Body of pancreas (tissue), 4 donors: ENCODE results near the gene SPIRE2.

Experiments
- POLR2A ChIP-seq, 3 donors: fragments of 450-650 bp; IDR thresholded peaks; one replicate each; pipeline ENCODE4 v1.6.1; 2016; ENCODE audit warnings: antibody characterized with exemption in 3 of 3, mild to moderate bottlenecking in 2 of 3
- TF ChIP-seq, protein P1 (sequence below), 7 experiments: fragments of 450-650 bp in 4 of 7; fragments of 200-600 bp in 3 of 7; sonication (generic) in 3 of 7; IDR thresholded peaks; one replicate each; pipeline ENCODE4 v1.5.1; 2016 to 2019; ENCODE audit warnings: antibody characterized with exemption in 7 of 7

DNA sequence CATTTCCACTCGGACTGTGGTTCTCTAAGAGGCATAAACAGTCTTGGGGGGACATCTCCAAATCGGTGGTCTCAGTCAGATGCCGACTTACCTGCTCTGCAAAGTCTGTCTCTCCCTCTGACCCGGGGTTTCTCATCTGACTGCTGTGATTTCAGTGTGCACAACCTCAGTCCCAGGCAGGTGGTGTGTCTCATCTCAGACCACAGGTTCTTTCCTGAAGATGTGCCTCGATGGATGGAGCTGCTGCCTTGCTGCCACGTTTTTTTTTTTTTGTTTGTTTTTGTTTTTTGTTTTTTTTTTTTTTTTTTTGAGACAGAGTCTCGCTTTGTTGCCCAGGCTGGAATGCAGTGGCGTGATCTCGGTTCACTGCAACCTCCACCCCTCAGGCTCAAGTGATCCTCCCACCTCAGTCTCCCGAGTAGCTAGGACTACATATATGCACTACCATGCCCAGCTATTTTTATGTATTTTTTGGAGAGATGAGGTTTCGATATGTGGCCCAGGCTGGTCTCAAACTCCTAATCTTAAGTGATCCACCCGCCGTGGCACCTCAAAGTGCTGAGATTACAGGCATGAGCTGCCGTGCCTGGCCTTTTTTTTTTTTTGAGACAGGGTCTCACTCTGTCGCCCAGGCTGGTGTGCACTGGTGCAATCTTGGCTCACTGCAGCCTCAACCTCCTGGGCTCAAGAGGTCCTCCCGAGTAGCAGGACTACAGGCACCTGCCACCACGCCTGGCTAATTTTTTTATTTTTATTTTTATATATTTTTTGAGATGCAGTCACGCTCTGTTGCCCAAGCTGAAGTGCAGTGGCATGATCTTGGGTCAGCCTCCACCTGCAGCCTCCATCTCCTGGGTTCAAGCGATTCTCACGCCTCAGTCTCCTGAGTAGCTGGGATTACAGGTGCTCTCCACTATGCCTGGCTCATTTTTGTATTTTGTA lies 15.4 kb downstream of the SPIRE2 start:
- no peak for TF ChIP-seq POLR2A (IDR thresholded peaks at IDR 0.05)
- TF ChIP-seq, protein P1, sequence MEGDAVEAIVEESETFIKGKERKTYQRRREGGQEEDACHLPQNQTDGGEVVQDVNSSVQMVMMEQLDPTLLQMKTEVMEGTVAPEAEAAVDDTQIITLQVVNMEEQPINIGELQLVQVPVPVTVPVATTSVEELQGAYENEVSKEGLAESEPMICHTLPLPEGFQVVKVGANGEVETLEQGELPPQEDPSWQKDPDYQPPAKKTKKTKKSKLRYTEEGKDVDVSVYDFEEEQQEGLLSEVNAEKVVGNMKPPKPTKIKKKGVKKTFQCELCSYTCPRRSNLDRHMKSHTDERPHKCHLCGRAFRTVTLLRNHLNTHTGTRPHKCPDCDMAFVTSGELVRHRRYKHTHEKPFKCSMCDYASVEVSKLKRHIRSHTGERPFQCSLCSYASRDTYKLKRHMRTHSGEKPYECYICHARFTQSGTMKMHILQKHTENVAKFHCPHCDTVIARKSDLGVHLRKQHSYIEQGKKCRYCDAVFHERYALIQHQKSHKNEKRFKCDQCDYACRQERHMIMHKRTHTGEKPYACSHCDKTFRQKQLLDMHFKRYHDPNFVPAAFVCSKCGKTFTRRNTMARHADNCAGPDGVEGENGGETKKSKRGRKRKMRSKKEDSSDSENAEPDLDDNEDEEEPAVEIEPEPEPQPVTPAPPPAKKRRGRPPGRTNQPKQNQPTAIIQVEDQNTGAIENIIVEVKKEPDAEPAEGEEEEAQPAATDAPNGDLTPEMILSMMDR (IDR thresholded peaks at IDR 0.05) = no peak
